A673 (cell line): ENCODE data around the gene VAV3.

Source experiments
- CTCF ChIP-seq: fragments of 300-800, 200-600 bp; sonication (generic); conservative IDR thresholded peaks from 2 replicates; pipeline ENCODE4 v1.5.1; 2017; ENCODE audit warnings: low read depth, mild to moderate bottlenecking, antibody characterized with exemption, low read length, moderate library complexity, mixed read lengths
- EZH2 ChIP-seq: fragments of 200-600 bp; sonication (generic); IDR thresholded peaks from 2 replicates; pipeline ENCODE4 v1.6.1; 2017; ENCODE audit warnings: borderline replicate concordance, low read depth, mild to moderate bottlenecking, mixed read lengths, antibody characterized with exemption, low read length; ENCODE audit not compliant: poor library complexity, severe bottlenecking

DNA sequence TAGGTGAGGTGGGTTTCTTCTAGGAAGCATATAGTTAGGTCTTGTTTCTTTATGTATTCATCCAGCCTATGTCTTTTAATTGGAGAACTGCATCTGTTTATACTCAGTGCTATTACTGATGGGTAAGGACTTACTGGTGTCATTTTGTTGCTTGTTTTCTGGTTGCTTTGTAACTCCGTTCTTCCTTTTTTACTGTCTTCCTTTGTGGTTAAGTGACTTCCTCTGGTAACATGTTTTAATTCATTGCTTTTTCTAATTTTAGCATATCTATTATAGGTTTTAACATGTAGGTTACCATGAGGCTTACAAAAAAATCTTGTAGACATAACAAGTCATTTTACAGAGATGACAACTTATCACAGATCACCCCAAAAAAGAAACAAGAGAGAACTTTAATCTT lies 160.8 kb downstream of the VAV3 start:
- TF ChIP-seq CTCF (no peak), EZH2 (no peak)
